GM13976 (cell line): ENCODE results near the gene DZANK1.

Source experiments
- DNase-seq: peaks from one replicate; pipeline ENCODE4 v3.0.0; 2012; ENCODE audit warnings: low spot score
- in situ Hi-C: fragments of 300-500 bp; cut with MboI; formaldehyde crosslinking; loops from one replicate; pipeline ENCODE4 v1.12.0; 2022; ENCODE audit warnings: low sequenced_read_pairs, mixed read lengths, inconsistent platforms; ENCODE audit not compliant: unreplicated experiment
- TF ChIP-seq, protein P1 (sequence below): IDR thresholded peaks from 2 replicates; pipeline ENCODE4 v1.5.1; 2012; ENCODE audit warnings: borderline replicate concordance, mild to moderate bottlenecking; ENCODE audit not compliant: insufficient read depth; ENCODE audit errors: extremely low read depth, missing control alignments, control extremely low read depth

The DZANK1 gene

GRCh38 chr20:18466894-18467730, at the start of gene DZANK1, which contains the start of gene POLR3F:
DZANK1 (minus strand) TSS chr20:18467030; CDS start chr20:18465358, 1,672 bp downstream.
POLR3F (plus strand) TSS chr20:18467390; CDS start chr20:18467507, 117 bp downstream.
- peak; percentile 98 for DNase-seq
- in situ Hi-C loops = no loop called here
- TF ChIP-seq, protein P1, sequence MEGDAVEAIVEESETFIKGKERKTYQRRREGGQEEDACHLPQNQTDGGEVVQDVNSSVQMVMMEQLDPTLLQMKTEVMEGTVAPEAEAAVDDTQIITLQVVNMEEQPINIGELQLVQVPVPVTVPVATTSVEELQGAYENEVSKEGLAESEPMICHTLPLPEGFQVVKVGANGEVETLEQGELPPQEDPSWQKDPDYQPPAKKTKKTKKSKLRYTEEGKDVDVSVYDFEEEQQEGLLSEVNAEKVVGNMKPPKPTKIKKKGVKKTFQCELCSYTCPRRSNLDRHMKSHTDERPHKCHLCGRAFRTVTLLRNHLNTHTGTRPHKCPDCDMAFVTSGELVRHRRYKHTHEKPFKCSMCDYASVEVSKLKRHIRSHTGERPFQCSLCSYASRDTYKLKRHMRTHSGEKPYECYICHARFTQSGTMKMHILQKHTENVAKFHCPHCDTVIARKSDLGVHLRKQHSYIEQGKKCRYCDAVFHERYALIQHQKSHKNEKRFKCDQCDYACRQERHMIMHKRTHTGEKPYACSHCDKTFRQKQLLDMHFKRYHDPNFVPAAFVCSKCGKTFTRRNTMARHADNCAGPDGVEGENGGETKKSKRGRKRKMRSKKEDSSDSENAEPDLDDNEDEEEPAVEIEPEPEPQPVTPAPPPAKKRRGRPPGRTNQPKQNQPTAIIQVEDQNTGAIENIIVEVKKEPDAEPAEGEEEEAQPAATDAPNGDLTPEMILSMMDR = no peak

- TF ChIP-seq, protein P1 = no peak
- no peak for DNase-seq
- in situ Hi-C loops = no loop called here
These were observed 49.1 kb upstream of the DZANK1 start for GRCh38 chr20:18515973-18516372.

- in situ Hi-C loops = no loop called here
- TF ChIP-seq, protein P1 = no peak
- DNase-seq = no peak
These were observed 47.3 kb upstream of the DZANK1 start for GRCh38 chr20:18514127-18514526.

DNA sequence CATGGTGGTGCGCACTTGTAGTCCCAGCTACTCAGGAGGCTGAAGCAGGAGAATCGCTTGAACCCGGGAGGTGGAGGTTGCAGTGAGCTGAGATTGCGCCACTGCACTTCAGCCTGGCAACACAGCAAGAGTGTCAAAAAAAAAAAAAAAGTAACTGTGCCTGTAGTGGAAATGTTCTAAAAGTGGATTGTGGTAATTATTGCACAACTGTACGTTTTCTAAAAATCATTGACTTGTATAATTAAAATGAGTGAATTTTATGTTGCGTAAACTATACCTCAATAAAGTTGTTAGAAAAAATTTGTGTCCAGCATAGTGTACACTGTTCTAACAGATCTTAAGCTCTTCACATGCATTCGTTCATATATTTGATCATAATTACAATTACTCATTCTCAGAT, 46.4 kb upstream of the DZANK1 start:
- no peak for DNase-seq
- in situ Hi-C loops = no loop called here
- TF ChIP-seq, protein P1 = no peak

DNA sequence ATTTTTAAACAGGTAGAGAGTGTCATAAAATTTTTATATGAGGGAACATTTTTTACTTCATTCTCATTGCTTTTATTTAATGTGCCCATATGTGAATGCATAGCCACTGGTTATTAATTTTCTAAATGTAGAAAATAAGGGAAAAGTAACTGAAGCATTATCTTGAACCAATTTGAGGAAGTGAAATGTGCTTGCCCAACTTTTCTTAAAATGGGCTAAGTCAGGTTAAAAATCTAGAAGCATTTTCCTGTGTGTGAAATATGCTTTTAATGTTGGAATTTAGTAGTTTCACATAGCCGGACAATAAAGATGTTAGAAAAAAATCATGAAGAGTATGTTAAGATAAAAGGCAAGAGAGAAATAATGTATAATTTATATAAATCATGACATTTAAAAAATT, 44.7 kb upstream of the DZANK1 start:
- in situ Hi-C loops = no loop called here

DNA sequence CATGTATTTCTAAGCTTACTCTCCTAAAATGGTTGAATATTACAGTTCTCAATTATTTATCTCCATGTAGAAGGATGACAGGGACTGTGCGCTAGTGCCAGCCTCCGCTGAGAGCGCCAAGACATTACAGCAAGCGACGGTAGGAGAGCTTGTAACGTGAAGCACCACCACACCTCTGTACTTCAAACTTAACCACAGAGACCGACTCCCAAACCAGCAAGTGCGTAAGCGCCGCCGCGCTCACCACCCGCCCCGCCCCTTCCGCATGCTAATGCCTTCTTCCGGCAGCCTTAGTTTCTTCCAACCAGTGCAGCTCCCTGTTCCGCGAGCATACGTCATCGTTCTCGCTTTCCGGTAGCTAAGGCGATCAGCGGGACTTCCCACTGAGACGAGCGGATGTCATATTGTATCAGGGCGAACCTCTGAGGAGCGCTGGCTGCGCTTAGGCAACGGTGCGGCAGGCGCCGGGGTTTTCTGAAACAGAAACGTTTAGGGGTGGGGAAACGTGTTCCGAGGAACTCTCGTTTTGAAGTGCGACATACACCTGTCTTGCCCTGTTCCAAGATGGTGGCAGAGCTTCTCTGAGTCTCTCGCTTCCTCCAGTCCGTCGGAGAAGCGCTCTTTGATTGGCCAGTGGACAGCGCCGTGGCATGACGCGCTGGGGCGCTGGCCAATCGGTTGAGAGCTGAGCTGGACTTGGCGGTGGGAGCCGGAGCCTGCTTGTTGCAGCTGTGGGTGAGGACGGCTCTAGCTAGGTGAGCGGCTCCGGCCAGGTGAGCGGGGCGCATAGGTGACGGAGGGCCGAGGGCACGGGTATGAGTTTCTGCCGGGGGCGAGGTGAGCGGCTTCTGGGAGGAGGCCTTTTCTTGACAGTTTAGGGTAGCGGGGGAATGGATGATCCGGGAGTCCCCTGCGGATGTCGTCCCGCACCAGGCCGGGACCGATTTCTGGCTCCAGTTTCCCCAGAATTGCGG, 40.7 kb upstream of the DZANK1 start, which contains the start of gene SEC23B:
TSS of gene SEC23B (plus strand) at position 723 of the 974 bp plus-strand sequence. CDS start 2,896 bp downstream, outside the sequence.
- DNase-seq = peak; percentile 95
- TF ChIP-seq, protein P1 = no peak
- in situ Hi-C loops = no loop called here

More for the DNA sequence above, 44.7 kb upstream of the DZANK1 start:
- TF ChIP-seq, protein P1 = no peak
- DNase-seq = no peak
